Activated CD4-positive, alpha-beta T cell treated with anti-CD3 and anti-CD28 coated beads, Interleukin-2, amount 10 ng/mL, durations not matched to agents 7 days and 5 days (primary cell): ENCODE data around the gene ATXN1. TPM values are rescaled to one million over a fixed set of nuclear protein-coding genes. Genes with fewer than 3 reads are reported as not detected.

Experiments
- CTCF ChIA-PET: fragments of 350-600 bp; sonication (Branson Sonifier 250); formaldehyde crosslinking; loops from one replicate; lab custom pipeline; 2021; ENCODE audit warnings: antibody characterized with exemption; lab: Charles Lee
- POLR2A ChIA-PET: fragments of 350-600 bp; sonication (Branson Sonifier 250); formaldehyde crosslinking; loops from one replicate; lab custom pipeline; 2021; ENCODE audit warnings: antibody characterized with exemption; lab: Charles Lee
- DNase-seq: peaks from one replicate; pipeline ENCODE4 v3.0.0-alpha.2; 2020
- H3K27ac Mint-ChIP-seq: one replicate; pipeline ENCODE4 v1.8.0; 2021; ENCODE audit warnings: mild to moderate bottlenecking, moderate library complexity, mixed read lengths
- H3K27me3 Mint-ChIP-seq: one replicate; pipeline ENCODE4 v1.8.0; 2021; ENCODE audit warnings: mixed read lengths
- H3K36me3 Mint-ChIP-seq: one replicate; pipeline ENCODE4 v1.8.0; 2021; ENCODE audit warnings: low read depth, mixed read lengths
- H3K4me1 Mint-ChIP-seq: one replicate; pipeline ENCODE4 v1.8.0; 2021; ENCODE audit warnings: mixed read lengths
- H3K4me3 Mint-ChIP-seq: one replicate; pipeline ENCODE4 v1.8.0; 2021; ENCODE audit warnings: mild to moderate bottlenecking, moderate library complexity, mixed read lengths
- H3K9me3 Mint-ChIP-seq: one replicate; pipeline ENCODE4 v1.8.0; 2021; ENCODE audit warnings: mixed read lengths
- total RNA-seq, 2 experiments: library from RNA; stranded (reverse); gene quantifications; one replicate each; pipeline ENCODE4 v1.2.3, GENCODE V29; 2021

The ATXN1 gene
- total RNA-seq, 2 experiments from 2014 or later: 36.0 to 40.4 TPM

GRCh38 chr6:16446273-16446672 is 315.0 kb downstream of the ATXN1 start:
- Mint-ChIP-seq H3K27me3 (no peaks in the 10 kb centered on the region), H3K4me1 (peaks cover 4% of the 10 kb centered on the region), H3K9me3 (no peaks in the 10 kb centered on the region), H3K36me3 (peaks cover 9% of the 10 kb centered on the region), H3K4me3 (no peak overlapping the region), H3K27ac (no peak overlapping the region)
- ChIA-PET CTCF (interaction anchor here (1.5 to 1.7 kb wide), 2 partner anchors 8 to 18 kb away, joined by 5 read pairs; no protein-coding TSS in a partner anchor), POLR2A (no interaction called here)
- no peak for DNase-seq

- Mint-ChIP-seq H3K27me3 (no peaks in the 10 kb centered on the region), H3K9me3 (no peaks in the 10 kb centered on the region), H3K4me1 (peaks cover 33% of the 10 kb centered on the region), H3K36me3 (peaks cover 22% of the 10 kb centered on the region), H3K27ac (no peak overlapping the region), H3K4me3 (no peak overlapping the region)
- CTCF ChIA-PET: no interaction called here
- DNase-seq: no peak
- POLR2A ChIA-PET: no interaction called here
Measured at GRCh38 chr6:16442031-16442430, 319.2 kb downstream of the ATXN1 start.

DNA sequence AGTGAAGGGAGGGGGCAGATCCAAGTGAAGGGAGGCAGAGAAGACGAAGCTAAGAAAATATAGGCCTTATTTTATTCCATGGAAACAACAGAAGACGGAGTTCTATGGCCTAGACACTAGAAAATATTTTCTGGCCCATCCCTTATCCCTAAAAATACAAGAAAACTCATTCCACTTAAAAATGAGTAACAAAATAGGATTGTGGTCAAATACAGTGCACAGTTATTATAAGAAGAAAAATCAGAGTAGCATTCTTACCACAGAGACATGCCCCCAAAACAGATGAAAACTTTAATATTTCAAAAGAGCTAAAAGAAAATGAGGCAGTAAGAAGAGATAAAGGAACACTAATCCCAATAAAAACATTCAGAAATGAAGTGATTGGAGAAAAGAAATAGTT is 320.0 kb downstream of the ATXN1 start:
- H3K4me3 Mint-ChIP-seq: no peak overlapping the region
- peaks cover 39% of the 10 kb centered on the region for H3K4me1 Mint-ChIP-seq
- DNase-seq: no peak
- no peak overlapping the region for H3K27ac Mint-ChIP-seq
- POLR2A ChIA-PET: no interaction called here
- CTCF ChIA-PET: no interaction called here
- H3K9me3 Mint-ChIP-seq: no peaks in the 10 kb centered on the region
- H3K36me3 Mint-ChIP-seq: peaks cover 28% of the 10 kb centered on the region
- H3K27me3 Mint-ChIP-seq: no peaks in the 10 kb centered on the region

DNA sequence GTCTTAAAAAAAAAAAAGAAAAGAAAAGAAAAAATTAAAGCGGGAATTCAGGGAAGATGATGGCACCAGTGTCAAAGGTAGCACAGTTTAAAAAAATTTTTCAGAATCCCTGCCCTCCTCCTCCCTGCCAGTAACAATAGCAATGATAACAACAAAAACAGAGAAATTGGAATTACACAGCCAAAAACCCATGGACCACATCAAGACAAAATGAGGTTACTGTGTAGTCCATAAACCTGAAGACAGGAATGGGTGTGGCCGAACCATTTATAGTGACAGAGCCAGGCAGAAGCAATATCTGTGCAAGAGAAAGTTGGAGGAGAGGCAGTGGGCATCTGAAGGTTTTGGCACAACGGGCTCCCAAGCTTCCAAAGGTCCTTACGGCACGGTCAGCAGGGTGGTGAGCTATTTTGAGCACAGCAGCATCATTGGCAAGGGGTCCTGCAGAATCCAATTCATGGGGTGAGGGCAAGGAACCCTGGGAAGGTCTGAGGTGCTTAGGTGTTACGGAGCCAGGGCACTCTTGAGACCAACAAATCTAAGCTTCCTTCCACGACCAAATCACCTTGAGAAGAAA is 320.5 kb downstream of the ATXN1 start:
- POLR2A ChIA-PET: no interaction called here
- no peaks in the 10 kb centered on the region for H3K9me3 Mint-ChIP-seq
- no peaks in the 10 kb centered on the region for H3K27me3 Mint-ChIP-seq
- CTCF ChIA-PET: no interaction called here
- H3K4me1 Mint-ChIP-seq: peaks cover 39% of the 10 kb centered on the region
- H3K4me3 Mint-ChIP-seq: no peak overlapping the region
- DNase-seq: peak; percentile 40
- peaks cover 27% of the 10 kb centered on the region for H3K36me3 Mint-ChIP-seq
- peak overlapping the region; percentile 50 for H3K27ac Mint-ChIP-seq

DNA sequence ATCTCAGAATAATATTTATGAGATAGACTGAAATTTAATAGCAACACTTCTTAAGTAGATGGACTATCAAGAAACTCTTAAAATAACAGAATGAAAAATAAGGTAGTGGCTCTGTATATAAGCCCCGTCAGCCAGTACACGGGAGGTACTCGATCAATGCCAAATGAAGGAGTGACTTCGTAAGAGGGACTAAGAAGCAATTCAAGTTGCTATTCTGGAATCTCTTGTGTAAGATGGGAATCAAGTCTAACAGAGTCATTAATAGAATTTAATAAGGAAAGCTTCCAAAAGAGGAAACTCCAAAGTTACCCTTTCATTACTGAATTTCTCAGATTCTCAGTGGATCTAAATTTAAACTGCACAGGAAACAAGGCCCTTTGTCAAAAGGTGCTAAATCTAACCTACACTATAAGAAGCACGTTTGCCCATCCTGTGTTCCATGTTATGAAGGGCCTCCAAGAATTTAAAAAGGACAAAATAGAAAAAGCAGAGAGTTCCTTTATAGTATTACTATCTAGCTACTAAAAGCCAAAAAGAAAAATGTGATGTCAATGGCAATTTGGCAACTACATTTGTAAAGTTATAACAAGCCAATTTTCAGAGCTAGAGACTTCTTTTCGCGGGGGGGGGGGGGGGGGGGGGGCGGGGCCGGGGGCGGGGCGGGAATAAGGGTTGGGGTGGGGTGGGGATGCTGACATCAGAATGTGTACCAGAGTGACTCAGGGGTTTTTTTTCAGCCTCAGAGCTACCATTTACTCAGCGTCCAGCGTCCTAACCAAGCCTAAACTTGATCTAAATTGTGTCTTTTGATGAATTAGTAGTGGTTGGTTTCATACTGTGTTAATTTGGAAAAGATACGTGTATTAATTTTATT is 322.3 kb downstream of the ATXN1 start:
- POLR2A ChIA-PET: interaction anchor here (0.6 kb wide), 1 partner anchor 97 kb away, joined by 3 read pairs; no protein-coding TSS in a partner anchor

DNA sequence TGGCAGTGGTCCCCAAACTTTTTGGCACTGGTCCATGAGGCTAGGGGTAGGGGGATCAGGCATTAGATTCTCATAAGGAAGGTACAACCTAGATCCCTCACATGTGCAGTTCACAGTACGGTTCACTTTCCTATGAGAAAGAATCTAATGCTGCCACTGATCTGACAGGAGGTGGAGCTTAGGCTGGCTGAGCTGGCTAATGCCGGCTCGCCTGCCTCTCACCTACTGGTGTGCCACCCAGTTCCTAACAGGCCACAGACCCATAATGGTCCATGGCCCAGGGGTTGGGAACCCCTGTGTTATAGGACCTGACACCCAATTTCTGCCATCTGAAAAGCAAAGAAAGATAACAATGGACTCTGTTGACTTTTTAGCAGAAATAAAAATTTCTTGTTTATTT is 323.3 kb downstream of the ATXN1 start:
- no peak for DNase-seq
- Mint-ChIP-seq H3K4me1 (peaks cover 57% of the 10 kb centered on the region), H3K9me3 (no peaks in the 10 kb centered on the region), H3K4me3 (peak overlapping the region; percentile 64), H3K36me3 (peaks cover 33% of the 10 kb centered on the region), H3K27me3 (no peaks in the 10 kb centered on the region), H3K27ac (peak overlapping the region; percentile 79)
- ChIA-PET POLR2A (no interaction called here), CTCF (interaction anchor here (1.0 to 1.9 kb wide), 6 partner anchors 9 to 335 kb away, joined by 3 to 5 read pairs (median 4); no protein-coding TSS in a partner anchor)

More for the DNA sequence above, 322.3 kb downstream of the ATXN1 start:
- Mint-ChIP-seq H3K4me3 (no peak overlapping the region), H3K4me1 (peaks cover 53% of the 10 kb centered on the region), H3K9me3 (no peaks in the 10 kb centered on the region), H3K27ac (no peak overlapping the region), H3K36me3 (peaks cover 35% of the 10 kb centered on the region), H3K27me3 (no peaks in the 10 kb centered on the region)
- CTCF ChIA-PET: interaction anchor here (1.5 kb wide), 1 partner anchor 11 kb away, joined by 3 read pairs; no protein-coding TSS in a partner anchor
- DNase-seq: no peak

DNA sequence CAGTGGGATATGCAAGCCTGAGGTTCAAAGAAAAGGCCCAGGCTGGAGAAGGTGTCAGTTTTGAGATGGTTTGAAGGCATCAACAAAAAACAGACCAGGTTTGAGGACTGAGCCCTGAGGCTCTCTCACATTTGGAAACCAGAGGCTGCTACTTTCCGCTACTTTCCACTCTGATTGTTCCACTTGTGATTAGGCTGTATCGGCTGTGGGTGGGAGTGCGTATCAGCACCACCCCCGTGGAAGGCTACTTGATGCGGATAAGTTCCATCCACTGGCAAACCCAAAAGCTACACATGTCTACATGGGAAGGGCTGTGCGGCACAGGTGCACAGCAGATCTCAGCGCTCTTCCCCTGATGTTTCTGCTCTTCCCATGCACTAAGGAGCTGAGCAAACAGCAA is 324.2 kb downstream of the ATXN1 start:
- H3K4me1 Mint-ChIP-seq: peaks cover 60% of the 10 kb centered on the region
- no peak for DNase-seq
- H3K36me3 Mint-ChIP-seq: peaks cover 30% of the 10 kb centered on the region
- H3K27ac Mint-ChIP-seq: peak overlapping the region; percentile 79
- POLR2A ChIA-PET: no interaction called here
- CTCF ChIA-PET: interaction anchor here (1.0 to 1.9 kb wide), 7 partner anchors 10 to 336 kb away, joined by 3 to 5 read pairs (median 4); no protein-coding TSS in a partner anchor
- no peaks in the 10 kb centered on the region for H3K27me3 Mint-ChIP-seq
- no peaks in the 10 kb centered on the region for H3K9me3 Mint-ChIP-seq
- H3K4me3 Mint-ChIP-seq: peak overlapping the region; percentile 64

DNA sequence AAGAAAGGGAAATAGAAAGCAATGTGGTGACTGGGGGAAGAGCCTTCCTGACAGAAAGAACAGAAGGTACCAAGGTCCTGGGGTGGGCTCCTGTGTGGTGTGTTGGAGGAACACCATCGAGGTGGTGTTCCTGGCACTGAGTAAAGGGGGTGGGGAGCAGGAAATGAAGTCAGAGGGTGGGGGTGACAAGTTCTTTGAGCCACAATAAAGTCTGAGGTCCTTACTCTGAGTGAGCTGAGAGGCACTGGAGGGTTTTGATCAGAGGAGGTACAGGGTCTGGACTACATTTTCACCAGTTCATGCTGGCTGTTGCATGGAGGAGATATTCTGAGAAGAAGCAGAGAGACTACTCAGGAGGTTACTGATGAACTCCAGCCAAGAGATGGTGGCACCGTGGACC is 324.7 kb downstream of the ATXN1 start:
- Mint-ChIP-seq H3K27me3 (no peaks in the 10 kb centered on the region), H3K9me3 (no peaks in the 10 kb centered on the region), H3K36me3 (peaks cover 30% of the 10 kb centered on the region), H3K4me1 (peaks cover 66% of the 10 kb centered on the region), H3K27ac (peak overlapping the region; percentile 79), H3K4me3 (peak overlapping the region; percentile 64)
- ChIA-PET POLR2A (no interaction called here), CTCF (interaction anchor here (1.3 to 1.9 kb wide), 2 partner anchors 15 to 327 kb away, joined by 4 read pairs; no protein-coding TSS in a partner anchor)
- DNase-seq: peak; percentile 33

DNA sequence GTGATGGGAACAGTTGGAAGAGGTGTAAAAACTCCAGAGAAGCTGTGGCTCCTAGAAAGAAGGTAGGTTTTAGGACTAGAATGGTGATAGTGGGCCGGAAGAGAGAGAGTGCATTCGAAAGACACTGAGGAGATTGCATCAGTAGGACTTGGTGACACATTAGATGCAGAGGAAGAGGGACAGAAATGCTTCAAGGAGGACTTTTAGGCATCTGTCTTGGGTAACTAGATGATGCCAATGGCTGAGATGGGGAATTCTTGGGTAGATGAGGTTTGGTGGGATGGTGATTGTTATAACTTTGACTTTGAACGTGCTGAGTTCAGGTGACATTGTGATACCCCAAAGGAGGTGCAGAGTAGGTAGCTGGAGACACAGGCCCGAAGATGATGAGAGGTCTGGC is 326.4 kb downstream of the ATXN1 start:
- peaks cover 28% of the 10 kb centered on the region for H3K36me3 Mint-ChIP-seq
- peak overlapping the region; percentile 79 for H3K27ac Mint-ChIP-seq
- POLR2A ChIA-PET: no interaction called here
- DNase-seq: no peak
- H3K4me1 Mint-ChIP-seq: peaks cover 58% of the 10 kb centered on the region
- no peaks in the 10 kb centered on the region for H3K27me3 Mint-ChIP-seq
- CTCF ChIA-PET: interaction anchor here (0.8 kb wide), 1 partner anchor 14 kb away, joined by 4 read pairs; no protein-coding TSS in a partner anchor
- no peaks in the 10 kb centered on the region for H3K9me3 Mint-ChIP-seq
- H3K4me3 Mint-ChIP-seq: no peak overlapping the region

GRCh38 chr6:16433338-16433890 is 327.8 kb downstream of the ATXN1 start:
- no peak for DNase-seq
- Mint-ChIP-seq H3K27me3 (no peaks in the 10 kb centered on the region), H3K9me3 (no peaks in the 10 kb centered on the region), H3K4me1 (peaks cover 52% of the 10 kb centered on the region), H3K27ac (peak overlapping the region; percentile 33), H3K36me3 (peaks cover 28% of the 10 kb centered on the region), H3K4me3 (no peak overlapping the region)
- POLR2A ChIA-PET: no interaction called here
- CTCF ChIA-PET: interaction anchor here (1.5 kb wide), 1 partner anchor 10 kb away, joined by 3 read pairs; no protein-coding TSS in a partner anchor

DNA sequence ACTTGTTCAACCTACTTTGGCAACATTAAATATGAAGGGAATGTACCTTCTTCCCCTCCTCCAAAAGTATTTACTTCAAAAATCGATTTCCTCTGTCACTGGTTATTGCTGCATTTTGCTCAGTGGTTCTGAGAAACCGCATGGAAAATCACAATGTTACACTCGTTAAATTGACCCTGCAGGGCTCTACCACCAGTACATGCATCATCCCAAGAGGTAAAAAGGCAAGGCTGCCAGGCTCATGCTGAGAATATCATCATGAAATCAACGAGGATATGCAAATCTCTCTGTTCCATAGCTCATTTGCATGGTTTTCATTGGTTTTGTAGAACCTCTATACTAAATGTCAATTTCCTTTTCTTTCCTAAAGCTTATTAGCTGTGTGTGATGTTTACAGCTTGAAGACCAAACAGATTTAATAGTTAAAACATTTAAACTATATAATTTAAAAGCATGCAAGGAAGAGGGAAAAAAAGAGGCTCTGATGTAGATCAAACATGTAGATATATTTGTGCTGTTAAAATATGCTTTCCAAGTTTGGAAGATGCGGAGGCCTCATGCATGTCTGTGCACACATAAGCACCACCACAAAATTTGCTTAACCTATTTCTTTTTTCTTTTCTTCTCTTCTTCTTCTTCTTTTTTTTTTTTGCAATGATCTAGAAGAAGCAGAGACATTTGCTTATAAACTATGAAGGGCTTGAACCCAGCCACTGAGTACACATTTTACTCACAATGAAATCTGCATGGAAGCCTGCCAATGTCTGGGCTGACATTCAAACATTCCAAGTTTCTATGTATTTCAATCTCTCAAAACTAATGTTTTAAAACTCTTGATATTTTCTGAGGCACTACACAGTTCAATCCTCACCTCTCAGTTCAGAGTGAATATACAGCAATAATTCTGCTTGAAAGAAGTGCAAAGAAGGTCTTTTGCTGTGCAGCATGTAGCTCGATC is 328.9 kb downstream of the ATXN1 start:
- H3K4me1 Mint-ChIP-seq: peaks cover 44% of the 10 kb centered on the region
- DNase-seq: no peak
- POLR2A ChIA-PET: no interaction called here
- H3K27me3 Mint-ChIP-seq: no peaks in the 10 kb centered on the region
- no peaks in the 10 kb centered on the region for H3K9me3 Mint-ChIP-seq
- no peak overlapping the region for H3K27ac Mint-ChIP-seq
- peaks cover 30% of the 10 kb centered on the region for H3K36me3 Mint-ChIP-seq
- H3K4me3 Mint-ChIP-seq: no peak overlapping the region
- CTCF ChIA-PET: interaction anchor here (1.5 kb wide), 1 partner anchor 9 kb away, joined by 3 read pairs; no protein-coding TSS in a partner anchor

DNA sequence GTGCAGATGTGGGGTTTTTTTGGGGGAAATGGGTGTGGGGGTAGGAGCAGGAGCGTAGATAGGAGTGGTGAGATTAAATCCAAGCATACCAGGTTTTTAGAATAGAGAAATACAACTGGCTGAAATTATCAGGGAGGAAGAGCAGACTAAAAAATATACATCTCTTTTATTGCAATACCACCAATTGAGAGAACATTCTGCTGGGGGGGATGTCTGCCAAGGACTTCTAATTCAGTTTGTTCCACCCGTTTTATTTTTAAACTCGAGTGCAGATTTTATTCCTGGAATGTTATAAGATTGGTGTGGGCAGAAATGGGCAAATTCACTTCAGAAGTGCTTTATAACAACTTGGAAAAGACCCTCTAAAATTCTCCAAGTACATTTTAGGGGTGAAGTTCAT is 330.2 kb downstream of the ATXN1 start:
- no peak overlapping the region for H3K27ac Mint-ChIP-seq
- no peaks in the 10 kb centered on the region for H3K9me3 Mint-ChIP-seq
- DNase-seq: no peak
- H3K4me3 Mint-ChIP-seq: no peak overlapping the region
- ChIA-PET POLR2A (no interaction called here), CTCF (no interaction called here)
- peaks cover 34% of the 10 kb centered on the region for H3K4me1 Mint-ChIP-seq
- H3K36me3 Mint-ChIP-seq: peaks cover 22% of the 10 kb centered on the region
- no peaks in the 10 kb centered on the region for H3K27me3 Mint-ChIP-seq
